Neural crest cell (in vitro differentiated cells): ENCODE measurements around the gene MRPS23. TPM values are rescaled to one million over a fixed set of nuclear protein-coding genes. Genes with fewer than 3 reads are reported as not detected.
A peak's percentile ranks its signal among the peaks of the same experiment; 100 is the strongest.

Experiments
- DNase-seq: peaks from one replicate; pipeline ENCODE4 v3.0.0; 2021; ENCODE audit warnings: low read depth, mixed read lengths, low spot score
- H3K27ac Mint-ChIP-seq: one replicate; pipeline ENCODE4 v1.8.0; 2021; ENCODE audit warnings: mild to moderate bottlenecking, mixed read lengths; ENCODE audit not compliant: unreplicated experiment
- H3K27me3 Mint-ChIP-seq: 2 replicates; pipeline ENCODE4 v1.8.0; 2021; ENCODE audit warnings: low read depth, mild to moderate bottlenecking, mixed read lengths
- H3K36me3 Mint-ChIP-seq: 2 replicates; pipeline ENCODE4 v1.8.0; 2021; ENCODE audit warnings: low read depth, mild to moderate bottlenecking, mixed read lengths
- H3K4me1 Mint-ChIP-seq: 2 replicates; pipeline ENCODE4 v1.8.0; 2021; ENCODE audit warnings: mixed read lengths
- H3K4me3 Mint-ChIP-seq: one replicate; pipeline ENCODE4 v1.8.0; 2021; ENCODE audit warnings: mild to moderate bottlenecking, mixed read lengths
- H3K9me3 Mint-ChIP-seq: 2 replicates; pipeline ENCODE4 v1.8.0; 2021; ENCODE audit warnings: mixed read lengths
- CTCF ChIP-seq: fragments of 200-600 bp; sonication (generic); conservative IDR thresholded peaks from 2 replicates; pipeline ENCODE4 v1.5.0; 2021; ENCODE audit warnings: antibody characterized with exemption, mild to moderate bottlenecking
- long read RNA-seq: library from polyadenylated mRNA; unstranded; transcript quantifications from one replicate; pipeline ENCODE4 v2.0.0, GENCODE V29; 2020
- total RNA-seq: library from RNA; stranded (reverse); gene quantifications from 2 replicates; pipeline ENCODE4 v1.2.1, GENCODE V29; 2021

MRPS23 gene
- total RNA-seq, result 50.0 and 63.0 TPM in 2 replicates
- long read RNA-seq, full-length matches to known transcripts, result 49 of 51 reads
- long read RNA-seq, partial matches to known transcripts, result 1 of 51 reads
- long read RNA-seq, other reads (novel, unspliced or antisense), result 1 of 51 reads

DNA sequence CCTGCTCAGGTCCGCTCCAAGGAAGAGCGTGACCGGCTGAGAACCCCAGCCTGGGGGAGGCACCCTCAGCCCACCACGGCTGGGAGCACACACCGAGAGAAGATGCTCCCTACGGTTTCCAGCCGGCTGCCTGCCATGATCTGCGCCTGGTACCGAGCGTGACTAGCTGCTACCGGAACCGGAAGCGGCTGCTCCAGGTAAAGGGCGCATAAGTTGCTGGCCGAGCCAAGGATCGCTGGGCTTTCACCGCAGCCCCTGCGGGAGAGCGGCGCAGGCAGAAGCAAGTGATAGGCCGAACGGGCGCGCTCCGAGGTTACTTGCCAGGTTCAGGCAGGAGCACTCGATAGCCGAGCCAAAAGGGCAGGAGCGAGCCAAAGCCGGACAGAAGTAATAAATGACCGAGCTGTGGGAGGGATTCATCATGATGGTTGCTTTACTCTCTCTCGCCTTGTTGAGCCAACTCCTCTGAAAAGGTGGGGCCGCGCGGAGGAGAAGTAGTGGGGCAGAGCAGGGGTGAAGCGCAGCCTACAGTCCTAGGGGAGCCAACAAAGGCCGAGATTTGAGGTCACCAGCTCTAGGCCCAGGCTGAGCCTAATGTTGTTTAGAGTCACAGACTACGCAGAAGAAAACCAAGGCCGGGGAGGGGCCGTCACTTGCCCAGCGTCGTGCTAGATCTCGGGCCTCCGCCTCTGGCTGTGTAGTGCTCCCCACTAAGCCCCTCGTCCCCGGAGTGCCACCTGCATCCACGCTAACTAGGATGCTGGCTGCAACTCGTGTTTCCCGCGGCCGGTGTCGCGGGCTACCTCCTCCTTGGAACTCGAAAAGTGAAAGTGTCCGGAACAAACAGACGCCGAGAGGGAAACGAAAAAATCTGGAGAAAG lies at the start of gene MRPS23:
Gene MRPS23 (minus strand): TSS at position 171 of the 881 bp plus-strand sequence. CDS start 34 bp downstream, at position 137.
- Mint-ChIP-seq H3K4me1 (peaks cover 31% of the 10 kb centered on the region), H3K27ac (peak within 1 kb of the TSS; percentile 96), H3K27me3 (no peaks in the 10 kb centered on the region), H3K9me3 (no peaks in the 10 kb centered on the region), H3K36me3 (peaks cover 2% of the 10 kb centered on the region), H3K4me3 (peak within 1 kb of the TSS; percentile 97)
- TF ChIP-seq CTCF, result no peak
- DNase-seq, result peak; percentile 92

DNA sequence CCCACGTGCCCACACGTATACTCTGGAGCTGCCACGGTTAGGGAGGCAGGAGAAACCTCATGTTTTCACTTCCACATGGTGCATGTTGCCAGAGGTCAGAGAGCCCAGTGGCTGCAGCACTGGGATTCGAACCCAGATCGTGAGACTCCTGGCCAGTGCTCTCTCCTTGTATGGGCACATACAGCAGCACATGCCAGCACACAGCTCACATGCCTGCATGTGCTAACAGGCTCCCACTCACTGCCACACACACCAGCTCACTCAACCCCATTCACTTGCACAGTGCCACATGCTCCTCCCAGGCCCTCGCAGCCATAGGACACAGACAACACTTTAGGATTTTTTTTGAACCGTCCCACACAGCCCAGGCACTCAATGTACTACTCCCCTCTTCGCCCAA lies 49.5 kb upstream of the MRPS23 start:
- Mint-ChIP-seq H3K9me3 (no peaks in the 10 kb centered on the region), H3K27me3 (no peaks in the 10 kb centered on the region), H3K36me3 (no peaks in the 10 kb centered on the region), H3K4me1 (peaks cover 82% of the 10 kb centered on the region), H3K27ac (peak overlapping the region; percentile 69), H3K4me3 (peak overlapping the region; percentile 39)
- TF ChIP-seq CTCF, result no peak
- DNase-seq, result no peak

DNA sequence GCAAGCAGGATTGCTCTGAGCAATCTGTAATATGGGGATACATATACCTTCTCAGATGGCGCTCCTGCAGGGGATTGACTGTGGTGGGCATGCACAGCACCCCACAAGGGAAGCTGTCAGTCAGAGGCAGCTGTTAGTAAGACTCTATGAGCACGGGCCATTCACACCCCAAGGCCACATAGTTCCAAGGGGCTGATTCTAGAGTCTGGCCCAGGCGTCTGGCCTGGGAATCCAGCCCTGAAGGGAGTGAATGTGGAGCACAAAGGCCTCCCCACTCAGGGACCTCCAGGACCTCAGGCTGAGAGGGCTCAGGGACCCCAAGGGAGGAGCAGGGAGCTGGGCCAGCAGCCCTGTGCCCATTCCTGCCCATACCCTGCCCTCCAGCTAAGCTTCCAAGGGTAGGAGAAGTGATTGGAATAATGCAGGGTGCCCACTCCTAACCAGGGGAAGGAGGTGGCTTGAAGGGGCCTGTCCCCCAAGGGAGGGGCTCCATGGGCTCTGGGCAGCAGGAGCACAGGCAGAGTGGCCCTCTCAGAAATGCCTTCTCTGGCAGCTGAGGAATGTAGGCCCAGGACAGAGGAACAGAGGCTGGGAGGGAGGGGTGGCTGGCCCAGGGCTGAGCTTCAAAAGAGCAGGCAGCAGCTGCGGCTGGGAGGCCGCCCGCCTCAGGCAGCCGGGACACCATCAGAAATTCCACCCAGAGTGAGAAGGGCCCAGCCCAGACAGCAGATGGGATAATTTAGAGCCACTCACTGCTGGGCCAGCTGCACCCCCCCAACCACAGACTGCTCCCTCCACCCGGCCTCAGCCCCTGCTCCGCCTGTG lies 48.9 kb upstream of the MRPS23 start:
- peak; percentile 57 for DNase-seq
- peak overlapping the region; percentile 90 for H3K27ac Mint-ChIP-seq
- H3K4me3 Mint-ChIP-seq, result peak overlapping the region; percentile 58
- H3K9me3 Mint-ChIP-seq, result no peaks in the 10 kb centered on the region
- H3K27me3 Mint-ChIP-seq, result no peaks in the 10 kb centered on the region
- H3K36me3 Mint-ChIP-seq, result no peaks in the 10 kb centered on the region
- no peak for TF ChIP-seq CTCF
- H3K4me1 Mint-ChIP-seq, result peaks cover 80% of the 10 kb centered on the region

- TF ChIP-seq CTCF, result no peak
- H3K27ac Mint-ChIP-seq, result peak overlapping the region; percentile 71
Observed at GRCh38 chr17:57895382-57896060, 45.7 kb upstream of the MRPS23 start.

GRCh38 chr17:57894848-57895247 lies 45.0 kb upstream of the MRPS23 start:
- H3K9me3 Mint-ChIP-seq, result no peaks in the 10 kb centered on the region
- H3K4me3 Mint-ChIP-seq, result peak overlapping the region; percentile 15
- peak overlapping the region; percentile 71 for H3K27ac Mint-ChIP-seq
- H3K36me3 Mint-ChIP-seq, result peaks cover 5% of the 10 kb centered on the region
- TF ChIP-seq CTCF, result no peak
- no peak for DNase-seq
- peaks cover 80% of the 10 kb centered on the region for H3K4me1 Mint-ChIP-seq
- peaks cover 2% of the 10 kb centered on the region for H3K27me3 Mint-ChIP-seq

More at GRCh38 chr17:57895382-57896060, 45.7 kb upstream of the MRPS23 start:
- H3K4me3 Mint-ChIP-seq, result peak overlapping the region; percentile 15
- H3K36me3 Mint-ChIP-seq, result peaks cover 5% of the 10 kb centered on the region
- DNase-seq, result no peak
- no peaks in the 10 kb centered on the region for H3K9me3 Mint-ChIP-seq
- H3K4me1 Mint-ChIP-seq, result peaks cover 84% of the 10 kb centered on the region
- H3K27me3 Mint-ChIP-seq, result peaks cover 2% of the 10 kb centered on the region
